Loucy (cell line): ENCODE data around the gene ADGRD1.

Experiments used
- H2AFZ ChIP-seq: fragments of 200-600 bp; sonication (generic); 2 replicates; pipeline ENCODE4 v1.6.0; 2016; ENCODE audit warnings: antibody characterized with exemption, mild to moderate bottlenecking, low read length, moderate library complexity
- H3F3A ChIP-seq: fragments of 200-600 bp; 2 replicates; pipeline ENCODE4 v1.6.0; 2016; ENCODE audit warnings: antibody characterized with exemption, low read depth, mild to moderate bottlenecking
- H3K27me3 ChIP-seq: fragments of 200-600 bp; sonication (generic); 2 replicates; pipeline ENCODE4 v1.6.1; 2014; ENCODE audit warnings: low read length, mild to moderate bottlenecking; ENCODE audit not compliant: insufficient read depth, poor library complexity, severe bottlenecking
- H3K36me3 ChIP-seq: fragments of 200-600 bp; sonication (generic); 2 replicates; pipeline ENCODE4 v1.6.1; 2016; ENCODE audit warnings: low read length; ENCODE audit not compliant: insufficient read depth
- H3K4me1 ChIP-seq: fragments of 200-600 bp; sonication (generic); 2 replicates; pipeline ENCODE4 v1.5.1; 2014; ENCODE audit warnings: low read length, mild to moderate bottlenecking; ENCODE audit not compliant: insufficient read depth, poor library complexity, severe bottlenecking
- H3K4me2 ChIP-seq: fragments of 200-600 bp; sonication (generic); 2 replicates; pipeline ENCODE4 v1.6.0; 2014; ENCODE audit warnings: antibody characterized with exemption, low read length, low read depth, mild to moderate bottlenecking; ENCODE audit not compliant: poor library complexity, severe bottlenecking
- H3K4me3 ChIP-seq: fragments of 200-600 bp; sonication (generic); 2 replicates; pipeline ENCODE4 v1.5.1; 2014; ENCODE audit warnings: low read length, mild to moderate bottlenecking, mixed read lengths; ENCODE audit not compliant: poor library complexity, severe bottlenecking
- H3K79me2 ChIP-seq: fragments of 200-600 bp; sonication (generic); 2 replicates; pipeline ENCODE4 v1.6.1; 2014; ENCODE audit warnings: low read length; ENCODE audit not compliant: insufficient read depth
- H3K9ac ChIP-seq: fragments of 200-600 bp; sonication (generic); 2 replicates; pipeline ENCODE4 v1.6.0; 2014; ENCODE audit warnings: mild to moderate bottlenecking, low read depth, low read length, moderate library complexity; ENCODE audit not compliant: poor library complexity, severe bottlenecking
- H3K9me2 ChIP-seq: fragments of 200-600 bp; sonication (generic); replicated peaks from 2 replicates; pipeline ENCODE4 v1.6.1; 2016; ENCODE audit warnings: low read depth, low read length, mixed read lengths
- H3K9me3 ChIP-seq: fragments of 200-600 bp; sonication (generic); 2 replicates; pipeline ENCODE4 v1.6.1; 2014; ENCODE audit warnings: mild to moderate bottlenecking, antibody characterized with exemption, low read length, low read depth; ENCODE audit not compliant: insufficient read depth
- H4K20me1 ChIP-seq: fragments of 200-600 bp; sonication (generic); 2 replicates; pipeline ENCODE4 v1.6.0; 2014; ENCODE audit warnings: antibody characterized with exemption, low read length, mild to moderate bottlenecking; ENCODE audit not compliant: insufficient read depth, poor library complexity, severe bottlenecking
- EZH2phosphoT487 ChIP-seq: fragments of 200-600 bp; IDR thresholded peaks from 2 replicates; pipeline ENCODE4 v1.6.1; 2018; ENCODE audit warnings: antibody characterized with exemption, mild to moderate bottlenecking, moderate library complexity, borderline replicate concordance
- TF ChIP-seq, protein P1 (sequence below): fragments of 200-600 bp; sonication (generic); conservative IDR thresholded peaks from 2 replicates; pipeline ENCODE4 v1.5.1; 2014; ENCODE audit warnings: mild to moderate bottlenecking, antibody characterized with exemption, low read length

The ADGRD1 gene

DNA sequence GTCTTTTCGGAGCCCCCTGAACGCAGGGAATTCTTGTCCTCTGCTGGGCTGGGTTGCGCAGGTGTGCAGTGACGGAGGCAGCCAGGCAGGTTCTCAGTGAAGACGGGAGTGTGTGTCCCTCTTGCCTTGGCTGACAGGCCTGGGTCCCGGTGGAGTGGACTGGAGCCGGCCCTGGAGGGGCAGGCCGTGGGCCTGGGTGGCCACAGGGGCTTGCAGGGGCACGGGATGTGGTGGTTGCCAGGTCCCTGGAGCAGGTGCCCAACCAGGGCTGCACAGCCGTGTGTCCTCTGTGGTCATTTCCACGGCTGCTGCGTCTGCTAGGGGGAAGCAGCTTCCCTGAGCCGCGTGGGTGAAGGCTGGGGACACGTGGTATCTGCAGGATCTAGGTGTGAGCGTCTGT is 79.8 kb downstream of the ADGRD1 start:
- Histone ChIP-seq H2AFZ (no peak overlapping the region), H3K4me2 (no peak overlapping the region), H3K9ac (no peak overlapping the region)

DNA sequence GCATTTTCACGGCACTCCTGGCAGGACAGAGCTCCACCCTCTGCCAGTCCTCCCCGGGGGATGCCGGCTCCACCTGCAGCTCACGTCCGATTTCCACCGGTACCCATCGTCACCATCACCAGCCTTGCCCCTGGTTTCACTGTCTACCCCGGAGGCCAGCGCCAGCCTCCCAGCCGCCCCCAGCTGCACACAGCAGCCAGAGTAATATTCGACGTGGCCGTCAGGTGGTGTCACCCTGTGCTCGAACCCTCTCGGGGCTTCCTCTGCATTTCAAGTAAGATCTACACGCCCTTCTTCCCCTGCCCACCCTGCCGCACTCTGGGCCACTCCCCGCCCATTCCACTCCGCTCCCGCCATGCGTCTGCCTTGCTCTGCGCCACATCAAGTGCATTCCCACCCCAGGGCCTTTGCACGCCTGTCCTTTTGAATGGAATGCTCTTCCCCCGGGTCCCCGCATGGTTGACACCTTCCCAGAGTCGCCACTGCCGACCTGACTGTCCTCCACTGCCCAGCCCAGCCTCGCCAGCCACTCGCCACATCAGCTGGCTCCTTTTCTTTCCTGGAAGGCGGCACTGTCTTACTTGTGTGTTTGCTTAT is 80.3 kb downstream of the ADGRD1 start:
- no peaks in the 10 kb centered on the region for H3K79me2 ChIP-seq
- no peak overlapping the region for H3K9ac ChIP-seq

More for the DNA sequence above, 79.8 kb downstream of the ADGRD1 start:
- no peak for TF ChIP-seq EZH2phosphoT487
- TF ChIP-seq, protein P1, sequence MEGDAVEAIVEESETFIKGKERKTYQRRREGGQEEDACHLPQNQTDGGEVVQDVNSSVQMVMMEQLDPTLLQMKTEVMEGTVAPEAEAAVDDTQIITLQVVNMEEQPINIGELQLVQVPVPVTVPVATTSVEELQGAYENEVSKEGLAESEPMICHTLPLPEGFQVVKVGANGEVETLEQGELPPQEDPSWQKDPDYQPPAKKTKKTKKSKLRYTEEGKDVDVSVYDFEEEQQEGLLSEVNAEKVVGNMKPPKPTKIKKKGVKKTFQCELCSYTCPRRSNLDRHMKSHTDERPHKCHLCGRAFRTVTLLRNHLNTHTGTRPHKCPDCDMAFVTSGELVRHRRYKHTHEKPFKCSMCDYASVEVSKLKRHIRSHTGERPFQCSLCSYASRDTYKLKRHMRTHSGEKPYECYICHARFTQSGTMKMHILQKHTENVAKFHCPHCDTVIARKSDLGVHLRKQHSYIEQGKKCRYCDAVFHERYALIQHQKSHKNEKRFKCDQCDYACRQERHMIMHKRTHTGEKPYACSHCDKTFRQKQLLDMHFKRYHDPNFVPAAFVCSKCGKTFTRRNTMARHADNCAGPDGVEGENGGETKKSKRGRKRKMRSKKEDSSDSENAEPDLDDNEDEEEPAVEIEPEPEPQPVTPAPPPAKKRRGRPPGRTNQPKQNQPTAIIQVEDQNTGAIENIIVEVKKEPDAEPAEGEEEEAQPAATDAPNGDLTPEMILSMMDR, result no peak
- H3K79me2 ChIP-seq, result no peaks in the 10 kb centered on the region
- no peaks in the 10 kb centered on the region for H4K20me1 ChIP-seq
- no peaks in the 10 kb centered on the region; the same call in 1 of the 2 replicates for H3K9me3 ChIP-seq
- no peaks in the 10 kb centered on the region for H3K9me2 ChIP-seq
- no peaks in the 10 kb centered on the region for H3F3A ChIP-seq
- H3K4me1 ChIP-seq, result no peaks in the 10 kb centered on the region
- no peak overlapping the region for H3K4me3 ChIP-seq
- H3K27me3 ChIP-seq, result no peaks in the 10 kb centered on the region
- no peaks in the 10 kb centered on the region for H3K36me3 ChIP-seq

DNA sequence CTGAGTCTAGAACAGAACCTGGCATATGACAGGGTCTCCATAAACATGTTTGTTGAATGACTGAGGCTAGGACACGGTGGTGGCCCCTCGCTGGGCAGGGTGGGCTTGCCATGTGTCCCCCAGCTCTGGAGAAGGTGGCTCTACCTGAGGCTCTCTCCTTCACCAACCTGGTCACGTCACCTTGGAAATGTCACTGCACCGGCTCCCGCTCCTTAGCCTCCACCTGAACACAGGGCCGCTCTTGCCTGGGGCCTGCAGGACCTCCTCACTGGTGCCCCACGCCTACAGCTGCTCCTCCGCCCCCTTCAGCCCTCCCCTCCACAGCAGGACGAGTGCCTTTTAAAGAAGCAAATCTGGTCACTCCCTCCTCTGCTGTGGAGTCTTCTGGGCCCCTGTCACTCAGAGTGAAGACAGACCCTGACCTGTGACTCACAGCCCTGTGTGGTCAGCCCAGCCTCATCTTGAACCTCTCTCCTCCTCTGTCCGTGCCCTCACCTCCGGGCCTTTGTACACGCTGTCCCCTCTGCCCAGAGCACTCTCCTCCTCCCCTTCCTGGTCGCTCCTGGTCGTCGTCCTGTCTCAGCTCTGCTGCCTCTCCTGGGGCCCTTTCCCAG is 81.0 kb downstream of the ADGRD1 start:
- H3K36me3 ChIP-seq, result no peaks in the 10 kb centered on the region
- H2AFZ ChIP-seq, result no peak overlapping the region
- H3K4me3 ChIP-seq, result no peak overlapping the region
- no peaks in the 10 kb centered on the region for H3K9me2 ChIP-seq
- TF ChIP-seq, protein P1, result no peak
- TF ChIP-seq EZH2phosphoT487, result no peak
- no peaks in the 10 kb centered on the region for H3K27me3 ChIP-seq
- H3K4me2 ChIP-seq, result no peak overlapping the region
- no peaks in the 10 kb centered on the region for H3K79me2 ChIP-seq
- no peaks in the 10 kb centered on the region for H4K20me1 ChIP-seq
- no peaks in the 10 kb centered on the region for H3K4me1 ChIP-seq
- no peak overlapping the region for H3K9ac ChIP-seq
- H3K9me3 ChIP-seq, result no peaks in the 10 kb centered on the region; the same call in 1 of the 2 replicates
- no peaks in the 10 kb centered on the region for H3F3A ChIP-seq

More for the DNA sequence above, 80.3 kb downstream of the ADGRD1 start:
- Histone ChIP-seq H3K9me2 (no peaks in the 10 kb centered on the region), H3K4me2 (no peak overlapping the region), H3K36me3 (no peaks in the 10 kb centered on the region), H3K9me3 (no peaks in the 10 kb centered on the region; the same call in 1 of the 2 replicates), H3F3A (no peaks in the 10 kb centered on the region), H2AFZ (no peak overlapping the region), H4K20me1 (no peaks in the 10 kb centered on the region), H3K4me3 (no peak overlapping the region), H3K27me3 (no peaks in the 10 kb centered on the region), H3K4me1 (no peaks in the 10 kb centered on the region)
- TF ChIP-seq, protein P1, result no peak
- no peak for TF ChIP-seq EZH2phosphoT487
